ENCODE results near the gene LHFPL3. TPM values are rescaled to one million over a fixed set of nuclear protein-coding genes. Genes with fewer than 3 reads are reported as not detected.

The LHFPL3 gene
- total RNA-seq, 1 experiment from 2014 or later = not detected

GRCh38 chr7:104859754-104860426, 531.5 kb downstream of the LHFPL3 start:
- no peaks in the 10 kb centered on the region; the same call in 1 of the 2 replicates for H3K27me3 ChIP-seq (ENCODE audit: insufficient read depth, low read length)
- 0 out of 4 replicates have a peak, but pooled peaks cover 0 to 2% of the 10 kb centered on the region in 2 experiments for H3K4me1 Mint-ChIP-seq
- no peak overlapping the region for H2BK15ac ChIP-seq (ENCODE audit: low read depth, low read length)
- no peak overlapping the region for H3K27ac Mint-ChIP-seq
- no peaks in the 10 kb centered on the region for H3K23me2 ChIP-seq (ENCODE audit: insufficient read length, low read depth, low read length, poor library complexity, severe bottlenecking)
- no peak overlapping the region for H3K23ac ChIP-seq (ENCODE audit: insufficient read length, low read depth, low read length)
- WGBS (ENCODE audit: extremely low coverage, insufficient read length, low lambda C conversion rate) = no CpG with 5 or more reads among the region's 4 CpGs
- no peak overlapping the region for H3K27ac ChIP-seq (ENCODE audit: insufficient read length, low read depth, low read length)
- H2AK5ac ChIP-seq (ENCODE audit: insufficient read length, low read length) = no peak overlapping the region
- no peak overlapping the region for H3T11ph ChIP-seq (ENCODE audit: low read length)
- no peak for DNase-seq
- H3K9ac ChIP-seq (ENCODE audit: extremely low read depth, insufficient read length, low read length) = no peak overlapping the region
- peaks cover 3 to 8% (median 5%) of the 10 kb centered on the region in 3 experiments; a peak in 4 of 7 replicates for H3K36me3 Mint-ChIP-seq (ENCODE audit: insufficient read depth in 1 of 3, low read depth in 3 of 3)
- no peak overlapping the region for H4K5ac ChIP-seq (ENCODE audit: insufficient read length, low read depth, low read length)
- peaks cover 32% of the 10 kb centered on the region for H3K27me3 Mint-ChIP-seq (ENCODE audit: low read depth)
- H3K4me3 Mint-ChIP-seq = no peak overlapping the region
- no peaks in the 10 kb centered on the region for H4K20me1 ChIP-seq (ENCODE audit: control insufficient read depth, insufficient read depth, insufficient read length)
- H2BK120ac ChIP-seq (ENCODE audit: low read depth, low read length, poor library complexity, severe bottlenecking) = no peak overlapping the region
- no peak overlapping the region for H4K91ac ChIP-seq (ENCODE audit: insufficient read length, low read depth, low read length)
- no peak overlapping the region for H2BK12ac ChIP-seq (ENCODE audit: insufficient read length, low read depth, low read length)
- no peak overlapping the region for H3K14ac ChIP-seq (ENCODE audit: insufficient read depth, low read length)
- no peak overlapping the region for H2BK5ac ChIP-seq (ENCODE audit: insufficient read length, low read length)
- H3K56ac ChIP-seq (ENCODE audit: insufficient read length, low read depth, low read length) = no peak overlapping the region
- H3K9me3 ChIP-seq (ENCODE audit: control insufficient read depth, low read depth, low read length) = no peaks in the 10 kb centered on the region
- no peak overlapping the region for H2BK20ac ChIP-seq (ENCODE audit: low read depth, low read length, poor library complexity, severe bottlenecking)
- H3K4ac ChIP-seq (ENCODE audit: low read depth, low read length) = no peak overlapping the region
- TF ChIP-seq CTCF (conservative IDR thresholded peaks at IDR 0.05) = no peak
- no peaks in the 10 kb centered on the region for H3K79me1 ChIP-seq (ENCODE audit: insufficient read depth, low read depth, low read length, poor library complexity, severe bottlenecking)
- H3K18ac ChIP-seq (ENCODE audit: insufficient read length, low read depth, low read length) = no peak overlapping the region
- no peak overlapping the region for H3K4me2 ChIP-seq (ENCODE audit: insufficient read depth, insufficient read length, low read length)
- H3K4me1 ChIP-seq (ENCODE audit: insufficient read depth, low read length) = no peaks in the 10 kb centered on the region
- no peak overlapping the region for H2AFZ ChIP-seq (ENCODE audit: low read length)
- no peaks in the 10 kb centered on the region for H3K79me2 ChIP-seq (ENCODE audit: insufficient read depth, low read length)
- H4K8ac ChIP-seq (replicated peaks; ENCODE audit: insufficient read length, low read depth, low read length) = no peak overlapping the region
- H3K9me3 Mint-ChIP-seq = peaks cover 16 to 20% of the 10 kb centered on the region in 2 experiments
